Activated CD4-positive, alpha-beta T cell treated with anti-CD3 and anti-CD28 coated beads, Interleukin-2, Interleukin-4, amounts not matched to agents 100 ng/mL and 50 ng/mL, durations not matched to agents 16 hours and 8 hours (primary cell): Measurements from ENCODE around the gene SCARB1.

Source experiments
- DNase-seq: peaks from one replicate; pipeline ENCODE4 v3.0.0-alpha.2; 2020; ENCODE audit warnings: low spot score

SCARB1 gene

DNA sequence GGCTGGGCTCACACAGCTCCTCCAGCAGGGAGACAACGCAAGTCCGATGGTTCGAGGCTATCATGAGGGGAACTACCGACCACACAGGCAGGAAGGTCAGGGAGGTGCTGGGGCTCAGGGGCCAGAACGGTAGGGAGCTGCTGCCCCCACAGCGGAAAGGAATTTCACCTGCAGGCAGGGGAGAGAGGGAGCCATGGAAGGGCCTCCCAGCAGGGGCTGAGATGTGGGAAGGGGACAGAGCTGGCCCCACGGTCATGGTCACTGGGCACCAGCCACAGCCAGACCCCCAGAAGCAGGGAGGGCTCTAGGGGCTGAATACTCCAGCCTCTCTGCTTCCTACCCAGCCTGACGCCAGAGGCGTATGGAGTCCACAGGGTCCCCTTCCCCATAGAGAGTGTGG is 103.1 kb downstream of the SCARB1 start:
- DNase-seq = no peak

DNA sequence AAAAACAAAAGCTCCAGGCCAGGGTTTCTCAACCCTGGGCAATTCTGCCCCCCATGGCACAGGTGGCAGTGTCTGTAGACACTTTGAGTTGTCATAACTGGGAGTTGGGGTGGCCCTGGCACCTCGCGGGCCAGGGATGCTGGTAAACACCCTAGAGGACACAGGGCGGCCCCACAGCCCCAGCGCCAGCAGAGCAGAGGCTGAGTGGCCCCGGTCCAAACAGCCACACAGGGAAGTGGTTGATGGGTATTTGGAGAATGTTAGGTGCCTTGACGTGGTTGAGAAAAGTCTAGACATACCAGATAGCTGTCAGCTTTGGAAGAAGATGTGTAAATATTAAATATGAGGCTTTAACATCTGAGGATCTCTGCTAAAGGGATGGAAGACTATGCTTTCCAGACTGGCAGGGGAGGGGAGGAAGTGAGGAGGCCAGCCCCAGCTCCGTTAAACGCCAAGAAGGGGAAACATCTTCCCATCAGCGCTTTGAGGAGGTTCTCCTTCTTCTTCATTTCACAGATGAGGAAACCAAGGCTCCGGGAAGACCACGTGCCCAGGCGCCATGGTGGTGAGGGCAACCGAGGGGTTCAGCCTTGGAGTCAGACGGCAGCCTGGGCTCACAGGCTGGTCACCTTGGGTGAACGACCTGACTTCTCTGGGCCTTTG is 103.7 kb downstream of the SCARB1 start:
- no peak for DNase-seq

DNA sequence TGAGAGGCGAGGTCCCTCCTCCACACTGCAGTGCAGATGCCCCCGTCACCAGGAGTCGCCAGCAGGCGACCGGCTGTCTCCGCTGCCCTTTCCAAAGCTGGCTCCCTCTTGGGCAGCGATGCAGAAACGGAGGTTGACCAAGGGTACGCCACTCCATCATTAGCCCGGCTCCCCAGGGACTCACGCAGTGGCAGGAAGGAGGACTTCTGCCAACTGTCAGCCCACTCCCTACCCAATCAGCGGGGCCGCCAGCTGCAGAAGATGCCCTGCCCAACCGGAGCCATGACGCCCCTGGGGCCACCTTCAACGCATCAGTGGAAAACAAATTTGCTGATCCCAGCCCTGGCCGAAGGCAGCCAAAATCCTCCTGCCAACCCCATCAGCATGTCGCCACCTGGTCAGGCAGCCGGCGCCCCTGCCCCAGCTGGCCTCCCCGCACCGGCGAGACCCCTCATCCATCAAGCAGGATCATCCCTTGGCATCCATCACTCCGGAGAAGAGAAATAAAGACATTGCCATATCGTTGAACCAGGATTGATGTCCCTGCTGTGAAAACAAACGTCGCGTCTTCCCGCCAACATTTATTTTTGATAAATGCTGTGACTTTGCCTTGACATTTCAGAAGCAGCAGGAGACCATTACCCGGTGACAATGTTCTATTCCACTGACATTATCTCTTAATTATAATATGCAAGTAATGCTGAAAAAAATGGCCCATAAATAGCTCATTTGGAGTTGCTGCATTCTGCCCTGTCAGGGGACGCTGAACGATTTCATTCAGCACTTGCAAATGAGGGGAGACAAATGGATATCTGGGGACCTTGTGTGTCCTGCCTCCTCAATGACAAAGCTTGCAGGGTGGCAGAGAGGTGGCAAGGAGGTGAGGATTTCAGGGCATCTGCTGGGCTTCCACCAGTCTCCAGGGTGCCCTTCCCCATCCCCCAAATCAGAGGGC is 105.1 kb downstream of the SCARB1 start:
- DNase-seq = no peak

DNA sequence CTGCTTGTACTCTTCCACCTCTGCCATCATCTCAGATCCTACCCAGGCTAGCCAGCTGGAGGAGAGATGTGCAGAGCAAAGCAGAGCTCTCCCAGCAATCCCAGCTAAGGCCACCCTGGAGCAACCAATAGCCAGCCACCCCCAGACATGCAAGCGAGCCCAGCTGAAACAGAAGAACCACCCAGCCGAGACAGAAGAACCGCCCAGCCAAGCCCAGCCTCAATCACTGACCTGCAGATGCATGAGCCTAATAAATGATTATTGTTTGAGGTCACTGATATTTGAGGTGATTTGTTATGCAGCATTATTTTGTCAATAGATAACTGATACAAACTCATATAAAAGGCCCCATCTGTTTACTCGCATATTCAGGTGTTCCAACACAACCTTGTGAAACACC is 106.3 kb downstream of the SCARB1 start:
- no peak for DNase-seq

DNA sequence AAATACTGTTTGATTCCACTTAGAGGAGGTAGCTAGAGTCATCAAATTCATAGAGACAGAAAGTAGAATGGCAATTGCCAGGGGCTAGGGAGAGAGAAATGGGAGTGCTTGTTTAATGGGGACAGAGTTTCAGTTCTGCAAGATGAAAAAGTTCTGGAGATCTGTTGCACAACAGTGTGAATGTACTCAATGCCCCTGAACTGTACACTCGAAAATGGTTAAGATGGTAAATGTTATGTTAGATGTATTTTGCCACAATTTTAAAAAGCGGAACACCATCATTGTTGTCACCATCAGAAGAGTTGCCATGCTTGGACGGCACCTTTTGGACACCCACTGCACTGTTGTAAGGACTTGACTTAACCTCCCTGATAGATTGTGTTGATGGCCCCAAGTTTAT is 106.9 kb downstream of the SCARB1 start:
- DNase-seq = no peak

DNA sequence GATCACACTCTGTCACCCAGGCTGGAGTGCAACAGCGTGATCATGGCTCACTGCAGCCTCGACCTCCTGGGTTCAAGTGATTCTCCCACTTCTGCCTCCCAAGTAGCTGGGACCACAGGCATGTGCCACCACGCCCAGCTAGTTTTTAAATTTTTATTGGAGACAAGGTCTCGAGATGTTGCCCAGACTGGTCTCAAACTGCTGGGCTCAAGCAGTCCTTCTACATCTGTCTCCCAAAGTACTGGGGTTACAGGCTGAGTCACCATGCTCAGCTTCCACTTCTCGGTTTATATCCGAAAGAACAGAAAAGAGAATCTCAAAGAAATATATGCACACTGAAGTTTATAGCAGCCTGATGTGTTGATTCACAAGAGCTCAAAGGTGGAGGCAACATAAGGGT is 107.5 kb downstream of the SCARB1 start:
- DNase-seq = no peak

DNA sequence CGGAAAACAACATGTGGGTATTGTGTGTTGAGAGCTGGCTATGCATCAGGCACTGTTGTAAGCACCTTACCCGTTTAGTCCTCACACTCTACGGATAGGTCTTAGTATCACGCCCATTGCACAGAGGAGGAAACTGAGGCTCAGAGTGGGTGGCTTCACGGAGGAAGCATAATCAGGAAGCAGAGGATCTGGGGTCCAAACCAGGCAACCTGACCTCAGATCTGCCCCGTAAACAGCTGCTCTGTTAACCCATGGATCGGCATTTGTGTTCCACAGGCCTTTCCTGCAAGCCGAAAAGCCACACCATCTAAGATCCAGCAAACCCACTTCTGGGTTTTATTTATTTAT is 107.9 kb downstream of the SCARB1 start:
- DNase-seq = no peak

DNA sequence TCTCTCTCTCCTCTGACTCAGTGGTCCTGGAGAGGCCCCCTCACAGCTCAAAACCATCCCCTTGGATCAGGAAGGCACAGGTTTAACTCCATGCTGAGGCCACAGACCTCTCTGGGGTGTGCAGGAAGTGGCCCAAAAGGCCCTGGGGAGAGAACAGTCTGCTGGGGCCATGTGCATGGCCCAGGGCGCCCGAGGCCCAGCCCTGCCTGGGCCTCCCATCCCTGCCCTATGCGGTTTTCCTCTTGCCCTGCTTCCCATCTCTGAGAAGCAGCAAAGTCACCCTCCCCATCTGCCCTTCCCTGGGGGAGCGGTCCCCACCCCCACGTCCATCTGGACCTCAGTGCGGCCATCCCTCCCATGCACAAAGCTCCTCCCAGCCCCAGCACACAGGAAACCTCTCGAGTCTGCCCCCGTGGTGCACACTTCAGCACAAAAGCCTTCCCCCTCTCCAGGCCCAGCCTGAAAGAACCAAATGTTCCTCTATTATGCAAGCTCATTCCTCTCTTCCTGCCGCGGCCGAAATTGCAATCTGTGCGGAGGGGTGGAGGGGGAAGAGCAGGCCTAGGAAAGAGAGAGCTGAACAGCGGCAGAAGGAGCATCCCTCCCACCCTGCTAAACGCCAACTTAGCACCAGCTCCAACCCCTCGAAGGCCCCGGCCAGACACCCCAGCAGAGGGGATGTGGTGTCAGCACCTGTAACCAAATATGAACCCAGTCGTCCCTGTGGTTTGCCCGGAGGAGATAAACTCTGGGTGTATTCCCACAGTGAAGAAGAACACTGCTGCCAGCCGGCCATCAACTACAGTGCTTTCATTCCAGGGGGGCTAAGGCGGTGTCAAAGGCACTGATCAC is 108.5 kb downstream of the SCARB1 start:
- DNase-seq = no peak

DNA sequence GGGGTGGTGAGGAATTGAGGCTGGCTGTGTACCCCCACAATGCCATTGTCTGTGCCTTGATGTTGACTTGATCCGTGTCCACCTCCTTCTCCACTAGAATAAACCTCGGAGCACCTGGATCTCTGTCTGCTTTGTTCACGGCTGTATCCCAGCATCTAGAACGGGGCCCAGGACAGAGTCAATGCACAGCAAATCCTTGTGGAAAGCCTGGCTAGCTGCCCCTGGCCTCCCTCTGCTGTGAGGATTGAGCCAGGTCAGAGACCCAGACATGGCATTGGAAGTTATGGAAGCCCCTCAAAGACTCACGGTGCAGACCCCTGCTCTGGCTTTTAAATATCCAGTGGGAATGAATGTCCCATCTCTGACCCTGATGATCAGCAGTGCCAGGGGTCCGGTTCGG is 109.2 kb downstream of the SCARB1 start:
- DNase-seq = no peak

DNA sequence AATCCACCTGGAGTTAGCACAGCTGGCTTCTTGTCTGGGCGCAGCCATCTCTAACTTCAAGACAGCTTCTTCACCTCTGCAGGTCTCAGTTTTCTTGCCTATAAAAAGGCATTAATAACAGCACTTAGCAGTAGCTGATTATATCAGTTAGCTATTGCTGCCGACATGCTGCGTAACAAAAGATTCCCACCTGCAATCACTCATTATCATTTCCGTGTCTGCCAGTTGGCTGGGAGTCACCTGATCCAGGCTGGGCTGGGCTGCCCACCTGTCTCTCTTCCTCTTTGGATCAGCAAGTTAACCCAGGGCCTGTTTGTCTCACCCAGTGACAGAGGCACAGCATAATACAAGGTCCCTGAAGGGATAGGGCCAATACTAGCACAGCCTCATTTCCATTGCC is 109.7 kb downstream of the SCARB1 start:
- DNase-seq = no peak

DNA sequence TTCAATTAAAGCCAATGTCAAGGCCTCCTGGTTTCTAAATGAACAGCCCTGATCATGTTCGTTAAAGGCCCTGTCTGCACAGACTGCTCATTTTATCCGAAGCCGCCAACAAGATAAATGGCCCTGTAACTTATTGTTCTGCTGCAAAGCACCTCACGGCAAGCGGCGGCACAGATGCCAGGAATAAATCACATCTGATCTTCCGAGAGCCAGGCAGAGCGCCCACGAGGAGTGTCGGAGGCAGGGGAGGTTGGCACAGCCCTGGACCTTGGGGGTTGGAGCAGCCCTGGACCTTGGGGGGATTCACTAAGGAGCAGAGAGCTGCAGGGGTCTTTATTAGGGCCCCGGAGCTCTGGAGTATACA is 110.5 kb downstream of the SCARB1 start:
- DNase-seq = no peak

DNA sequence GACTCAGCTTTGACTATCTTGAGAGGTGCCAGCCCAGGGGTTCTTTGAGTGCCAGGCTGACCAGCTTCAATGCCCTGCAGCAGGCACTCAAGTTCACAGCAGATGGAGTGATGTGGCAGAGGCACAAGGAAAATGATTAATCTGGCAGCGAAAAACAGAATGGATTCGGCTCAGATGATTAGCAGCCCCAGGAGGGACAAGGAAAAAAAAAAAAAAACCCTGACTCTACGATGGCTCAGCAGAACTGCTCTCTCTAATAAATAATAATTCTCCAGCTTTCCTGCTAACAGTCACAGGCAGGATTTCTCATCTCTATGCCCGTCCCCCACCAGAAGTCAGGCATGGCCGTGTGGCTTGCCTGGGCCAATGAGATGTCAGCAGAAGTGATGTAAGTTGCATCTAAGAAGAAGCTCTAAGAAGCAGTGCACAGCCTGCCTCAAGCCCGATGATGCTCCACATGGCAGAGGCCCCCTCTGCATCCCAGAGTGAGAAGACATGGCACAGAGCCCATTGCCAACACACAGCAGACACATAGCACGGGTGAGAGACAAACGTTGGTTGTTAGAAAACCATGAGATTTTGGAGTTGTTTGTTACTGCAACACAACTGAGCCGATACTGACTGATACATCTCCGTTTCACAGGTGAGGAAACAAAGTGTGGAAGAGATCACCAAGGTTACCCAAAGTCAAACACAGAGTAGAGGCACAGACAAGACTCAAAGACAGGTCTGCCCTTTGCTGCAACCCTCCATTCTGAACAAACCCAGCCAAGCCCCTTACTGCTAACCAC is 111.0 kb downstream of the SCARB1 start:
- DNase-seq = no peak

DNA sequence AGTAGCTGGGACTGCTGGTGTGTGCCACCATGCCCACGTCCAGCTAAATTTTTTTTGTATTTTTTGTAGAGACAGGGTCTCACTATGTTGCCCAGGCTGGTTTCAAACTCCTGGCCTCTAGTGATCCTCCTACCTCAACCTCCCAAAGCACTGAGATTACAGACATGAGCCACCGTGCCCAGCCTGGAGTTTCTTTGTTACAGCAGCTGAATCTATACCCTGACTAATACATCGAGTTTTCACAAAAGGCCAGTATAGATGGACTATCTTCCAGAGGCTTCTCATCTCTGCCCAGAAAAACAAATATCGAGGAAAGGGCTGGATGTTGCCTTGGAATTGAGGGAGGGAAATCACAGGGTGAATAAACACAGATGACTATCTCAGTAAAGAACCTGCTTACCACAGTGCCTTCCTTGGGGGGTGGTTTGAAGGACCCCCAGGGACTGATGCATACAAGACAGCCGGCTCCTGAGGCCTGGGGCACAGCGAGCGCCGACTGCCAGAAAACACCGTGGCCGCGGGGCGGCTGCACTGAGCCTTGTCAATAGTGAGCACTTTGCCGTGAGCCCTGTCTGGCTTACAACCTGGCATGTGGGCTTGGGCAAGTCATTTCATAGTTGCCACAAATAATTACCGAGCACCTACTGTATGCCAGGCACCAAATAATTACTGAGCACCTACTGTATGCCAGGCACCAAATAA is 111.9 kb downstream of the SCARB1 start:
- DNase-seq = no peak

DNA sequence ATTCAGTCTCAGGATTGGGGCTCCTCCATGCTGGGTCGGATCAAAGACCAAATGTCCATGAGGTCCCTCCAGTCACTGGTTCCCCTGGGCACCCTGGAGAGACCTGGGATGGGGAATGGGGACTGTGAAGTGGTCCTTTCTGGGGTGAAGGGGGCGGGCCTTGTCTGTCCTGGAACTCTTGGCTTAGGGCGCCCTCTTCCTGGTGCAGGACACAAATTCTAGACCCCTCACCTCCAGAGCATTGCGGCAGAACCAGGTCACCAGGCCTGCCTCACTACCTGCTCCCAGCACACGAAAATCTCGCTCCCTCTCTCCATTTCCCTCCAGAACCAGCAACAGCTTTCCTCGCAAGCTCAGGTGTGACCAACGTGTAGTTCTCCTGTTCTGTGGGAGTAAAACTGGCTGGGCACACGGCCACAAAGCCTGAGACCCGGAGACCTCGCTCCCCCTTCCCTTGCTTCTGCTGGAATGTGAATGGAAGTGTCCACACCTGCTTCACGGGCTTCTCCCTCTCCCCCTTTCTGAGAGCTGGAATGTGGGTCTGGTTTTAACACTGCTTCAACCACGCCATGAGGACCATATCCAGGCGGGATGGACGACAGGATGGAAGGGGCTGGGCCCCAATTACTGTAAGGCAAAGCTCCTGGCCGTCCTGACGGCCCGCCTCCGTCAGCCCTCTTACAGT is 112.7 kb downstream of the SCARB1 start:
- DNase-seq = no peak

DNA sequence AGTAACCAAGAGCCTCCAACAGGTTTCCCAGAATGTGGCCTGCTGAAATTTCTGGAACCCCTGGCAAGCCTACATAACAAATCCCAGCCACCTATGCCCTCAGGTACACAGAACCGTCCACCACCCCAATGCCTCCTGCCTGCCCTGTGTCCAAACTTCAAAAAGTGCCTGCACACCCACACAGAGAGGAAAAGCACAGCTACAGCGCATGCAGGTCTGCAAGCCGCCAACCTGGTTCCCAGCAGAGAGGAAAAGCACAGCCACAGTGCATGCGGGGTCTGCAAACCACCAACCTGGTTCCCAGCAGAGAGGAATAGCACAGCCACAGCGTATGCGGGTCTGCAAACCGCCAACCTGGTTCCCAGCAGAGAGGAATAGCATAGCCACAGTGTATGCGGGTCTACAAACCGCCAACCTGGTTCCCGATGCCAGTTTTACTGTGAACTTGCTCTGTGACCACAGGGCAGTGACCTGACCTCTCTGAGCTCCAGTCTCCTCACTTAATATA is 113.5 kb downstream of the SCARB1 start:
- DNase-seq = no peak

DNA sequence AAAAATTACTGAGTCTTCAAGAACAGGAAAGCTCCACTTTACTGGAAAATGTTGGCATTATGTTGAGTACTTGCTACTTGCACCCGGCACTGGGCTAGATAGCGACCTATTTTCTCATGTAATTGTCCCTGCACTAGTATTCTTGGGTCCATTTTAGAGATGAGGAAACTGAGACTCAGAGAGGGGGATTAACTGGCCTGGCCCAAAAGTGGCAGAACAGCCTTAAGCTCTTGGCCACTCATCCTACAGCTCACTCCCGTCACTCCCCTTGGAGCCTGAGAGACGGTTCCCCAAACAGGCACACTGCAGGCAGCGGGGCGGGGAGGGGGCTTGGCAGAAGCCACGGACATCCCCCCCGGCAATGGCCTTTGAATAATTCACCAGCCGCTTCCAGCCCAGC is 113.9 kb downstream of the SCARB1 start:
- DNase-seq = no peak

DNA sequence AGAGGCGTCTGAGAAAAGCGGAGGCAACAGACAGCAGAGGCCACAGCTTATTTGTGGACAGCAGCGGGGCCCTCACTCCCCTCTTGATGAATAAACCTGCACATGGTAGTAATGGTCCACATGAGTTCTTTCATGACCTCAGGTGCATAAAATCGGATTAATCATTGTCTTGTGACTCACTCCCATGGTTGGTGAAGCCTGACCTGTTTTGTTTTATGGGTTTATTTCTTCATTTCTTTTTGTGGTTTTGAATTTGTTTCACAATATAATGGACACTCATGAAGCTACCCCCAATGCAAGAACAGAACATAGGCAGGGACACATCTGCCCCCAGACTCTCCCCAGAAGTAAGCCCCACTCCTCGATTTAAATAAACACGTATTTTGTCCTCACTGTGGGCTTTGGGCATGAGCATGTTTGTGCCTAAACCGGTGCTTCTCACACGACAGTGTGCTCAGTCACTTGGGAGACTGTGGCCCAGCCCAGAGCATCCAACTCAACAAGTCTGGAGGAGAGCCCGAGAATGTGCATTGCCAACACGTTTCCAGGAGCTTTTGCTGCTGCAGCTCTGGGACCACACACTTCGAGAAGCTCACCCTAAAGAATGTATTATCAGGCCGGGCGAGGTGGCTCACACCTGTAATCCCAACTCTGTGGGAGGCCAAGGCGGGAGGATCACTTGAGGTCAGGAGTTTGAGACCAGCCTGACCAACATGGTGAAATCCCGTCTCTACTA is 116.1 kb downstream of the SCARB1 start:
- no peak for DNase-seq

DNA sequence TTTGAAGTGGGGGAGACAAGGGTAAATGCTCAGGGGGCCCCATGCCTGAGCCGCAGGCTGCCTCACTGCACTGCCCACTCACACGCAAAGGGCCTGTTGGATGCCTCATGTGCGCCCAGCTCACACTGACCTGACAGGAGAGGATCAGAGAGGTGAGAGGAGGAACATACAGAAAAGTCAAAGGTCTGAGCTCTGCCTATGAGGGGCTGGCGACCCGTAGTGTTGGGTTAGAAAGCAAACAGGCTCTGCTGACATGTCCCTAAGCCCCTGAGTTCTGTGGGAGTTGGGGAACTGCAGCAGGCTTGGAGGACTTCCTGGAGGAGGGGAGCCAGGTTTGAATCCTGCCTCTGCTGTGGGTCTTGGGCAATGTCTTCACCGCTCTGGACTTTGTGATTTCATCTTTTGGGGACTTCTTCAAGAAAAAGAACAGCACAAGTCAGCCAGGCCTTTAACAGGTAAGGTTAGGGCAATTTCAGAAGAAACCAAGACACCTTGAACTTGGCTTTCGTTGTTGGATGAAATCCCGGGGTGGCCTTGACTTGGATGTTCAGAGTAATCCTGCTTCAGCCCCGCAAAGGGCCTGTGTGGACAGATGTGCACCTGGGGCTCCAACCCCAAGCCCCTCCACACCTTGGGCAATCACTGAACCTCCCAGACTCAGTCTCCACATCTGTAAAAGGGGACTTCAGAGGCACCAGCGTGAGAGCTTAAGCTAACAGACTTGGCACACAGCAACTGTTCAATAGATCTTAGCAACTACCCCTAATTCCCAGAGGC is 116.8 kb downstream of the SCARB1 start:
- DNase-seq = no peak
